Neural progenitor cell (in vitro differentiated cells): ENCODE results near the gene CRYZL1. TPM values are rescaled to one million over a fixed set of nuclear protein-coding genes. Genes with fewer than 3 reads are reported as not detected.

Experiments used
- DNase-seq: peaks from one replicate; pipeline ENCODE4 v3.0.0-alpha.2; 2016; ENCODE audit warnings: low spot score
- H2AFZ ChIP-seq: fragments of 200-600 bp; sonication (generic); replicated peaks from 2 replicates; pipeline ENCODE4 v1.6.1; 2016; ENCODE audit warnings: antibody characterized with exemption
- H3F3A ChIP-seq: fragments of 200-600 bp; sonication (generic); 2 replicates; pipeline ENCODE4 v1.6.1; 2016; ENCODE audit warnings: antibody characterized with exemption, low read depth
- H3K27ac ChIP-seq: fragments of 200-600 bp; sonication (generic); 2 replicates; pipeline ENCODE4 v1.5.1; 2016; ENCODE audit warnings: mild to moderate bottlenecking
- H3K27me3 ChIP-seq: fragments of 200-600 bp; sonication (generic); 2 replicates; pipeline ENCODE4 v1.6.1; 2016; ENCODE audit warnings: mild to moderate bottlenecking, moderate library complexity
- H3K36me3 ChIP-seq: fragments of 200-600 bp; sonication (generic); 2 replicates; pipeline ENCODE4 v1.5.1; 2016
- H3K4me1 ChIP-seq: fragments of 200-600 bp; sonication (generic); 2 replicates; pipeline ENCODE4 v1.6.1; 2016; ENCODE audit warnings: mixed run types
- H3K4me2 ChIP-seq: fragments of 200-600 bp; sonication (generic); 2 replicates; pipeline ENCODE4 v1.6.1; 2016
- H3K4me3 ChIP-seq: fragments of 200-600 bp; sonication (generic); 2 replicates; pipeline ENCODE4 v1.5.1; 2016
- H3K79me2 ChIP-seq: fragments of 200-600 bp; sonication (generic); 2 replicates; pipeline ENCODE4 v1.6.1; 2016; ENCODE audit warnings: low read depth
- H3K9ac ChIP-seq: fragments of 200-600 bp; sonication (generic); 2 replicates; pipeline ENCODE4 v1.6.1; 2016
- H3K9me3 ChIP-seq: fragments of 200-600 bp; sonication (generic); 2 replicates; pipeline ENCODE4 v1.5.1; 2016; ENCODE audit warnings: low read depth
- H4K20me1 ChIP-seq: fragments of 200-600 bp; sonication (generic); 2 replicates; pipeline ENCODE4 v1.6.1; 2016; ENCODE audit warnings: low read depth
- H3K27ac Mint-ChIP-seq: 3 replicates; pipeline ENCODE4 v1.8.0; 2021; ENCODE audit warnings: mixed read lengths
- H3K27me3 Mint-ChIP-seq: 2 replicates; pipeline ENCODE4 v1.8.0; 2022; ENCODE audit warnings: low read depth, mild to moderate bottlenecking, inconsistent platforms, moderate library complexity, mixed read lengths; ENCODE audit not compliant: insufficient read depth
- H3K36me3 Mint-ChIP-seq: 3 replicates; pipeline ENCODE4 v1.8.0; 2021; ENCODE audit warnings: mixed read lengths
- H3K4me1 Mint-ChIP-seq: 3 replicates; pipeline ENCODE4 v1.8.0; 2021; ENCODE audit warnings: mixed read lengths
- H3K4me3 Mint-ChIP-seq: 3 replicates; pipeline ENCODE4 v1.8.0; 2021; ENCODE audit warnings: mild to moderate bottlenecking, moderate library complexity, mixed read lengths
- H3K9me3 Mint-ChIP-seq: 3 replicates; pipeline ENCODE4 v1.8.0; 2020; ENCODE audit warnings: mixed read lengths
- EZH2 ChIP-seq: fragments of 200-600 bp; sonication (generic); IDR thresholded peaks from 2 replicates; pipeline ENCODE4 v1.6.1; 2017; ENCODE audit warnings: antibody characterized with exemption, mild to moderate bottlenecking, moderate library complexity
- EZH2phosphoT487 ChIP-seq: fragments of 200-600 bp; sonication (generic); IDR thresholded peaks from 2 replicates; pipeline ENCODE4 v1.6.1; 2017; ENCODE audit warnings: antibody characterized with exemption
- total RNA-seq: library from RNA; depleted of rRNA; stranded (reverse); fragments of >200 nt; gene quantifications from 2 replicates; pipeline ENCODE4 v1.2.3, GENCODE V29; 2015; ENCODE audit warnings: low replicate concordance
- TF ChIP-seq, protein P1 (sequence below): fragments of 200-600 bp; sonication (generic); IDR thresholded peaks from 2 replicates; pipeline ENCODE4 v1.5.1; 2017; ENCODE audit warnings: antibody characterized with exemption, mild to moderate bottlenecking

CRYZL1 gene
- total RNA-seq, 1 donor from 2014 or later = 80.0 TPM

DNA sequence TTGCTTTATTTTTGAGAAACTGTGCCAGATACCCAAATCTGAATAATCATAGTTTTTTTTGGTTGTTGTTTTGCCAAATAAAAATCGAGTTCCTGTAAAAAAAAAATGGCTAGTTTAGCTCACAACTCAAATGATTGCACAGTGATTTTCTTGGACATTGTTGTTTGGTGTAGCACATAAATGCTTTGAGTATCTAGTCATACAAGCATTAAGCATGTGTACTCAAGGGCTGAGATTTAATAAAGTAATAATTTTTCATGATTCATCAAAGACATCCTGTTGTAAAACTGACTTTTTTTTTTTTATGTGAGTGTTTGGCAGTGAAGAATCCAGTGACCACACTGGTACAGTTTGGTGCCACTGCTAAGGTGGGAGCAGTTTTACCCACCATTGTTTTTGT, 19.6 kb upstream of the CRYZL1 start:
- Histone ChIP-seq H3K4me2 (no peak overlapping the region), H3K36me3 (no peaks in the 10 kb centered on the region), H4K20me1 (peaks cover 66% of the 10 kb centered on the region), H3K27ac (no peak overlapping the region), H3K79me2 (peaks cover 100% of the 10 kb centered on the region), H3K9me3 (no peaks in the 10 kb centered on the region), H3K4me3 (no peak overlapping the region), H3K9ac (no peak overlapping the region), H3K27me3 (no peaks in the 10 kb centered on the region), H3K4me1 (no peaks in the 10 kb centered on the region), H2AFZ (no peak overlapping the region), H3F3A (no peaks in the 10 kb centered on the region)
- Mint-ChIP-seq H3K27ac (no peak overlapping the region), H3K4me1 (peaks cover 5% of the 10 kb centered on the region), H3K27me3 (peaks cover 4% of the 10 kb centered on the region), H3K4me3 (no peak overlapping the region), H3K9me3 (peaks cover 45% of the 10 kb centered on the region), H3K36me3 (peaks cover 51% of the 10 kb centered on the region)
- DNase-seq = no peak
- TF ChIP-seq EZH2 = no peak

DNA sequence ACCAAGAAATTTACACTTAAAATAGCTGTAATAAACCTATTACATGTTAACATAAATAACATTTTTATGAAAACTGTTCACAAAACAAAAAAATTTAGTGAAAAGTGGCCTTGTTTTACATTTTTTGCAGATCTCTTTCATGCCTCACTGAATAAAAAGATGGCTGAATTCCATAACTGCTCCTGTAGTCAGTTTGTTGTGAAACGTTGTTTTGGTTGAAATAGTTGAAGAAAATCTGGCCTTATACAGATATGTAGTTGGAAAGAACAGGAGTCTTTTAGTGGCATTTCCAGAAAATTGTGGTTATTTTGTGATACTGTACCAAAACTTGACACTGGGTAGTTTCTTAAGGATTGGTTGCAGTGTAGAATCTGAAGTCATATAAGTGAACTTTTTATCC, 18.9 kb upstream of the CRYZL1 start:
- Histone ChIP-seq H3K9me3 (no peaks in the 10 kb centered on the region), H3K4me1 (no peaks in the 10 kb centered on the region), H4K20me1 (peaks cover 66% of the 10 kb centered on the region), H3F3A (no peaks in the 10 kb centered on the region), H3K27ac (no peak overlapping the region), H3K9ac (no peak overlapping the region), H2AFZ (no peak overlapping the region), H3K79me2 (peaks cover 100% of the 10 kb centered on the region), H3K4me2 (no peak overlapping the region), H3K4me3 (no peak overlapping the region), H3K36me3 (no peaks in the 10 kb centered on the region), H3K27me3 (no peaks in the 10 kb centered on the region)
- H3K27ac Mint-ChIP-seq = no peak overlapping the region
- no peak overlapping the region for H3K4me3 Mint-ChIP-seq
- H3K9me3 Mint-ChIP-seq = peaks cover 48% of the 10 kb centered on the region
- TF ChIP-seq EZH2phosphoT487 (no peak), EZH2 (no peak)
- TF ChIP-seq, protein P1, sequence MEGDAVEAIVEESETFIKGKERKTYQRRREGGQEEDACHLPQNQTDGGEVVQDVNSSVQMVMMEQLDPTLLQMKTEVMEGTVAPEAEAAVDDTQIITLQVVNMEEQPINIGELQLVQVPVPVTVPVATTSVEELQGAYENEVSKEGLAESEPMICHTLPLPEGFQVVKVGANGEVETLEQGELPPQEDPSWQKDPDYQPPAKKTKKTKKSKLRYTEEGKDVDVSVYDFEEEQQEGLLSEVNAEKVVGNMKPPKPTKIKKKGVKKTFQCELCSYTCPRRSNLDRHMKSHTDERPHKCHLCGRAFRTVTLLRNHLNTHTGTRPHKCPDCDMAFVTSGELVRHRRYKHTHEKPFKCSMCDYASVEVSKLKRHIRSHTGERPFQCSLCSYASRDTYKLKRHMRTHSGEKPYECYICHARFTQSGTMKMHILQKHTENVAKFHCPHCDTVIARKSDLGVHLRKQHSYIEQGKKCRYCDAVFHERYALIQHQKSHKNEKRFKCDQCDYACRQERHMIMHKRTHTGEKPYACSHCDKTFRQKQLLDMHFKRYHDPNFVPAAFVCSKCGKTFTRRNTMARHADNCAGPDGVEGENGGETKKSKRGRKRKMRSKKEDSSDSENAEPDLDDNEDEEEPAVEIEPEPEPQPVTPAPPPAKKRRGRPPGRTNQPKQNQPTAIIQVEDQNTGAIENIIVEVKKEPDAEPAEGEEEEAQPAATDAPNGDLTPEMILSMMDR = no peak
- peaks cover 4% of the 10 kb centered on the region for H3K27me3 Mint-ChIP-seq
- H3K36me3 Mint-ChIP-seq = peaks cover 55% of the 10 kb centered on the region
- peaks cover 11% of the 10 kb centered on the region for H3K4me1 Mint-ChIP-seq
- no peak for DNase-seq

DNA sequence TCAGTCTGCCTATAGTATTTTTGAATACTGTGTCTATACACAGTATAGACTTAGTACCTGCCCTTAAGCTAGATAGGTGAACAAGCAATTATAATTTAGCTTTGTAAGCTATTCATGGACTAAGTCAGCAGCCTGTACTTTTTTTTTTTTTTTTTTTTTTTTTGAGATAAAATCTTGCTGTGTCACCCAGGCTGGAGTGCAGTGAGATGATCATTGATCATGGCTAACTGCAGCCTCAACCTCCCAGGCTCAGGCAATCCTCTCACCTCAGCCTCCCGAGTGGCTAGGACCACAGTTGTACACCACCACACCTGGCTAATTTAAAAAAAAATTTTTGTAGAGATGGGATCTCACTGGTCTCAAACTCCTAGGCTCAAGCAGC, 18.0 kb upstream of the CRYZL1 start:
- H3K4me1 ChIP-seq = peaks cover 2% of the 10 kb centered on the region
- Mint-ChIP-seq H3K9me3 (peaks cover 52% of the 10 kb centered on the region), H3K27ac (no peak overlapping the region), H3K4me1 (peaks cover 17% of the 10 kb centered on the region), H3K27me3 (peaks cover 4% of the 10 kb centered on the region), H3K4me3 (no peak overlapping the region), H3K36me3 (peaks cover 59% of the 10 kb centered on the region)
- no peaks in the 10 kb centered on the region for H3K9me3 ChIP-seq
- no peak for DNase-seq
- no peaks in the 10 kb centered on the region for H3K36me3 ChIP-seq
- no peak overlapping the region for H3K9ac ChIP-seq
- peaks cover 100% of the 10 kb centered on the region for H3K79me2 ChIP-seq
- H3F3A ChIP-seq = no peaks in the 10 kb centered on the region
- TF ChIP-seq EZH2 (no peak), EZH2phosphoT487 (no peak)
- TF ChIP-seq, protein P1 = no peak
- no peaks in the 10 kb centered on the region for H3K27me3 ChIP-seq
- H3K27ac ChIP-seq = no peak overlapping the region
- no peak overlapping the region for H3K4me3 ChIP-seq
- peaks cover 71% of the 10 kb centered on the region for H4K20me1 ChIP-seq
- no peak overlapping the region for H2AFZ ChIP-seq
- no peak overlapping the region for H3K4me2 ChIP-seq

DNA sequence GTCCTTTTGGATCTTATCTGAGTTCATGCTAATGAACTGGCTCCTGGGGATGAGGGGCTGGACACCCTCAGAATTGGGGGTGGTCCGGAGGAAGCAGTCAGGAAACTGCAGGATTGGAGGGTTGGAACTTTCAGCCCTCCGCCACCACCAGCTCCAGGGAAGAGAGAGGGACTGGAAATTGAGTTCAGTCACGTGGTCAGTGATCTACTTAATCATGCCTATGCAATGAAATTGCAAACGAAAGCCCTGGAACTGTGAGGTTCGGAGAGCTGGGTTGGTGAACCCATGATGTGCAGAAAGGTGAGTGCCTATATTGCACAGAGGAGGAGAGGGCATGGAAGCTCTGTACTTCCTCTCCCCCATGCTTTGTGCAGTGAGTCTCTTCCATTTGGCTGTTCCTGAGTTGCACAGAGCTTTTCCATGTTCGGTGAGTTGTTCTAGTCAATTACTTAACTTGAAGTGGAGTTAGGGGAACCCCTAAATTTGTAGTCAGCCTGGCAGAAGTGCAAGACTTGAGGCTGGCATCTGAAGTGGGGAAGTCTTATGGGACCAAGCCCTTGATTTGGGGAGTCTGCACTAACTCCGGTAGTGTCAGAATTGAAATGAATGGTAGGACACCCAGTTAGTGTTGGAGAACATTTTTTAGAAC, 17.5 kb upstream of the CRYZL1 start:
- H3K9me3 ChIP-seq = no peaks in the 10 kb centered on the region
- no peaks in the 10 kb centered on the region for H3F3A ChIP-seq
- no peak overlapping the region for H2AFZ ChIP-seq
- H3K27me3 Mint-ChIP-seq = peaks cover 4% of the 10 kb centered on the region
- H3K27ac Mint-ChIP-seq = no peak overlapping the region
- DNase-seq = no peak
- TF ChIP-seq EZH2 = no peak
- no peak for TF ChIP-seq EZH2phosphoT487
- TF ChIP-seq, protein P1 = no peak
- peaks cover 20% of the 10 kb centered on the region for H3K4me1 Mint-ChIP-seq
- H3K4me2 ChIP-seq = no peak overlapping the region
- no peak overlapping the region for H3K27ac ChIP-seq
- H3K79me2 ChIP-seq = peaks cover 100% of the 10 kb centered on the region
- H4K20me1 ChIP-seq = peaks cover 71% of the 10 kb centered on the region
- no peaks in the 10 kb centered on the region for H3K36me3 ChIP-seq
- H3K4me3 Mint-ChIP-seq = no peak overlapping the region
- no peak overlapping the region for H3K4me3 ChIP-seq
- H3K9ac ChIP-seq = no peak overlapping the region
- H3K27me3 ChIP-seq = no peaks in the 10 kb centered on the region
- H3K9me3 Mint-ChIP-seq = peaks cover 55% of the 10 kb centered on the region
- peaks cover 63% of the 10 kb centered on the region for H3K36me3 Mint-ChIP-seq
- H3K4me1 ChIP-seq = peaks cover 5% of the 10 kb centered on the region
